Measurements from ENCODE around the gene CAMK1D. TPM values are rescaled to one million over a fixed set of nuclear protein-coding genes. Genes with fewer than 3 reads are reported as not detected.

Gene CAMK1D
- total and polyA plus RNA-seq, 10 of the 15 experiments (the other 5 are each of a cell fraction or from before 2014, with no cell fraction given), result 2.1 to 35.5 (median 14.7) TPM

GRCh38 chr10:12631787-12632562, 282.6 kb downstream of the CAMK1D start:
- Histone ChIP-seq H3K79me2 (ENCODE audit: control insufficient read depth, insufficient read depth, low read length) (no peaks in the 10 kb centered on the region; the same call in 1 of the 2 replicates), H3K9ac (ENCODE audit: control insufficient read depth, insufficient read depth, low read length) (no peak overlapping the region), H3K27me3 (replicated peaks in 1 of 2; ENCODE audit: control insufficient read depth in 2 of 2, insufficient read depth in 2 of 2, low read length in 1 of 2) (no peaks in the 10 kb centered on the region), H3K27ac (ENCODE audit: control insufficient read depth, insufficient read depth) (no peak overlapping the region), H3K4me1 (ENCODE audit: control insufficient read depth, insufficient read depth, low read length) (peaks cover 4% of the 10 kb centered on the region), H2AFZ (ENCODE audit: control insufficient read depth, low read depth, low read length) (no peak overlapping the region), H4K20me1 (ENCODE audit: control insufficient read depth, insufficient read depth) (no peaks in the 10 kb centered on the region), H3K4me2 (ENCODE audit: control insufficient read depth, insufficient read depth) (no peak overlapping the region), H3K4me3 (no peak overlapping the region), H3K36me3 (ENCODE audit: control insufficient read depth in 2 of 2, insufficient read depth in 2 of 2, low read length in 1 of 2) (no peaks in the 10 kb centered on the region; a peak in 1 of 4 replicates), H3K9me3 (replicated peaks; ENCODE audit: control insufficient read depth, insufficient read depth, low read length) (no peaks in the 10 kb centered on the region; the same call in 2 of the 3 replicates)
- intact Hi-C loops (cut with micrococcal nuclease; ENCODE audit: unreplicated experiment) (no loop called here), in situ Hi-C loops (cut with MboI) (no loop called here)
- DNase-seq (ENCODE audit: low read depth, low spot score) (no peak), FAIRE-seq (no peak), ATAC-seq (no peak)
- ChIA-PET SMC1A (ENCODE audit: uncharacterized antibody, unreplicated experiment) (interaction anchor here (1.1 kb wide), 2 partner anchors 8 to 11 kb away, joined by 3 read pairs; no protein-coding TSS in a partner anchor), RAD21 (ENCODE audit: unreplicated experiment) (no interaction called here), CTCF (no interaction called here), POLR2A (no interaction called here)
- TF ChIP-seq RUNX3 (IDR thresholded peaks at IDR 0.05; ENCODE audit: low read length) (no peak), RBBP5 (conservative IDR thresholded peaks at IDR 0.05) (no peak), DPF2 (IDR thresholded peaks at IDR 0.05) (no peak), SREBF2 (IDR thresholded peaks at IDR 0.05; ENCODE audit: low read length) (no peak), POLR2A (IDR thresholded peaks at IDR 0.05; ENCODE audit: low read depth, low read length) (no peak), ZNF274 (IDR thresholded peaks at IDR 0.05; ENCODE audit: insufficient read depth, insufficient read length) (no peak), STAT3 (IDR thresholded peaks at IDR 0.05; ENCODE audit: low read depth, low read length) (no peak), PAX5 (IDR thresholded peaks at IDR 0.05; ENCODE audit: borderline replicate concordance, low read depth, low read length) (no peak), TBL1XR1 (IDR thresholded peaks at IDR 0.05; ENCODE audit: low read depth, low read length) (no peak)
- WGBS (ENCODE audit: insufficient coverage, insufficient replicate concordance, low lambda C conversion rate, missing lambda C conversion rate), result 94% methylated on average over 14 of the region's 14 CpGs
- no TSS peak for BruUV-seq (replicated peaks)

All from GM12878 (cell line).